Measurements from ENCODE around the gene MIEF1. TPM values are rescaled to one million over a fixed set of nuclear protein-coding genes. Genes with fewer than 3 reads are reported as not detected.

Gene MIEF1
- total RNA-seq, 1 experiment from 2014 or later = 29.9 TPM

- TF ChIP-seq CTCF (IDR thresholded peaks at IDR 0.05) (no peak), REST (IDR thresholded peaks at IDR 0.05; ENCODE audit: insufficient read depth in 1 of 2, low read depth in 2 of 2, low read length in 1 of 2) (no peak), SIN3A (IDR thresholded peaks at IDR 0.05; ENCODE audit: borderline replicate concordance, insufficient read depth, low read depth, low read length) (no peak), TCF7L2 (IDR thresholded peaks at IDR 0.05; ENCODE audit: low read depth, low read length) (no peak), POLR2AphosphoS5 (IDR thresholded peaks at IDR 0.05; ENCODE audit: low read depth, low read length) (no peak)
- no peak for DNase-seq (ENCODE audit: low read depth, low spot score)
- Histone ChIP-seq H3K27me3 (ENCODE audit: control insufficient read depth, insufficient read depth, low read length) (no peaks in the 10 kb centered on the region), H3K4me3 (ENCODE audit: low read depth in 2 of 2, low read length in 2 of 2) (no peak overlapping the region), H3K9me3 (ENCODE audit: control insufficient read depth, insufficient read depth, low read depth, low read length) (no peaks in the 10 kb centered on the region), H3K4me1 (ENCODE audit: control insufficient read depth, insufficient read depth, low read length) (no peaks in the 10 kb centered on the region), H3K36me3 (ENCODE audit: control insufficient read depth, insufficient read depth, low read length) (no peaks in the 10 kb centered on the region), H3K27ac (ENCODE audit: low read length) (no peak overlapping the region)
- ChIA-PET CTCF (no interaction called here), POLR2A (interaction anchor here (0.6 kb wide), 1 partner anchor 15 kb away, joined by 3 read pairs; no protein-coding TSS in a partner anchor)
- no TSS peak for BruUV-seq (replicated peaks)
- in situ Hi-C loops (cut with HindIII; ENCODE audit: low pct_unique_long_range_greater_than_20kb, low sequenced_read_pairs) (no loop called here), intact Hi-C loops (cut with micrococcal nuclease; ENCODE audit: unreplicated experiment) (no loop called here)
- no peak for ATAC-seq
Observed at GRCh38 chr22:39463277-39463676, 38.8 kb upstream of the MIEF1 start.

- Histone ChIP-seq H3K4me3 (ENCODE audit: low read depth in 2 of 2, low read length in 2 of 2) (no peak overlapping the region), H3K27ac (ENCODE audit: low read length) (no peak overlapping the region), H3K36me3 (ENCODE audit: control insufficient read depth, insufficient read depth, low read length) (no peaks in the 10 kb centered on the region), H3K27me3 (ENCODE audit: control insufficient read depth, insufficient read depth, low read length) (no peaks in the 10 kb centered on the region), H3K4me1 (ENCODE audit: control insufficient read depth, insufficient read depth, low read length) (no peaks in the 10 kb centered on the region), H3K9me3 (ENCODE audit: control insufficient read depth, insufficient read depth, low read depth, low read length) (no peaks in the 10 kb centered on the region)
- no peak for ATAC-seq
- CTCF ChIA-PET = interaction anchor here (0.6 kb wide), 1 partner anchor 16 kb away, joined by 8 read pairs; no protein-coding TSS in a partner anchor
- intact Hi-C loops (cut with micrococcal nuclease; ENCODE audit: unreplicated experiment) (no loop called here), in situ Hi-C loops (cut with HindIII; ENCODE audit: low pct_unique_long_range_greater_than_20kb, low sequenced_read_pairs) (no loop called here)
- no TSS peak for BruUV-seq (replicated peaks)
- DNase-seq (ENCODE audit: low read depth, low spot score) = no peak
- POLR2A ChIA-PET = interaction anchor here (0.6 kb wide), 1 partner anchor 14 kb away, joined by 3 read pairs; no protein-coding TSS in a partner anchor
- TF ChIP-seq TCF7L2 (IDR thresholded peaks at IDR 0.05; ENCODE audit: low read depth, low read length) (no peak), REST (IDR thresholded peaks at IDR 0.05; ENCODE audit: insufficient read depth in 1 of 2, low read depth in 2 of 2, low read length in 1 of 2) (no peak), CTCF (IDR thresholded peaks at IDR 0.05) (no peak)
Observed at GRCh38 chr22:39463931-39464390, 38.1 kb upstream of the MIEF1 start.

Measured in Panc1 (cell line).